Uterus (tissue), 4 donors: ENCODE results near the gene CACNA1F. TPM values are rescaled to one million over a fixed set of nuclear protein-coding genes. Genes with fewer than 3 reads are reported as not detected.

ENCODE experiments used
- DNase-seq, 2 donors: peaks; one replicate each; pipeline ENCODE4 v3.0.0-alpha.2; 2019 to 2020
- H3K27ac ChIP-seq, 2 donors: fragments of 200-600 bp; sonication (generic); 1 replicate in 1 of 2; 2 replicates in 1 of 2; pipeline ENCODE4 v1.5.1; 2016 to 2018
- H3K27me3 ChIP-seq, 2 donors: fragments of 200-600 bp; sonication (generic); one replicate each; pipeline ENCODE4 v1.5.1; 2018 to 2019; ENCODE audit warnings: control low read depth in 1 of 2
- H3K36me3 ChIP-seq, 2 donors: fragments of 200-600 bp; sonication (generic); one replicate each; pipeline ENCODE4 v1.5.1; 2019; ENCODE audit warnings: control low read depth in 1 of 2
- H3K4me1 ChIP-seq, 2 donors: fragments of 200-600 bp; sonication (generic); one replicate each; pipeline ENCODE4 v1.5.1; 2018 to 2019; ENCODE audit warnings: control low read depth in 1 of 2
- H3K4me3 ChIP-seq, 2 donors: fragments of 200-600 bp; sonication (generic); 1 replicate in 1 of 2; 2 replicates in 1 of 2; pipeline ENCODE4 v1.5.1; 2018 to 2019; ENCODE audit warnings: mild to moderate bottlenecking in 1 of 2
- H3K9me3 ChIP-seq, 2 donors: fragments of 200-600 bp; sonication (generic); one replicate each; pipeline ENCODE4 v1.5.1; 2019; ENCODE audit warnings: control low read depth in 1 of 2
- POLR2A ChIP-seq, 2 donors: fragments of 450-650 bp; IDR thresholded peaks; one replicate each; pipeline ENCODE4 v1.6.1; 2016; ENCODE audit warnings: antibody characterized with exemption in 2 of 2, mild to moderate bottlenecking in 1 of 2, moderate library complexity in 1 of 2
- intact Hi-C: fragments of 100-400 bp; cut with DNase I; formaldehyde crosslinking; loops from one replicate; pipeline ENCODE4 v1.15.1; 2023; ENCODE audit warnings: low total_unique reads
- total RNA-seq, 4 donors: library from RNA; depleted of rRNA in 3 of 4; stranded (reverse); fragments of >200 nt in 3 of 4; gene quantifications; one replicate each; pipeline versions ENCODE4 v1.1.0 to v1.2.4, GENCODE V29; 2014 to 2023
- TF ChIP-seq, protein P1 (sequence below), 4 experiments: fragments of 200-600 bp in 2 of 4; fragments of 450-650 bp in 2 of 4; sonication (generic) in 2 of 4; IDR thresholded peaks; one replicate each; pipeline ENCODE4 v1.5.1; 2016 to 2019; ENCODE audit warnings: antibody characterized with exemption in 4 of 4, mild to moderate bottlenecking in 2 of 4, moderate library complexity in 1 of 4
- donor health status: DM: yes; HTN: yes; CAD: no.

Gene CACNA1F
- total RNA-seq, 4 donors from 2014 or later, result 0.07 to 0.98 TPM; not detected in 2

DNA sequence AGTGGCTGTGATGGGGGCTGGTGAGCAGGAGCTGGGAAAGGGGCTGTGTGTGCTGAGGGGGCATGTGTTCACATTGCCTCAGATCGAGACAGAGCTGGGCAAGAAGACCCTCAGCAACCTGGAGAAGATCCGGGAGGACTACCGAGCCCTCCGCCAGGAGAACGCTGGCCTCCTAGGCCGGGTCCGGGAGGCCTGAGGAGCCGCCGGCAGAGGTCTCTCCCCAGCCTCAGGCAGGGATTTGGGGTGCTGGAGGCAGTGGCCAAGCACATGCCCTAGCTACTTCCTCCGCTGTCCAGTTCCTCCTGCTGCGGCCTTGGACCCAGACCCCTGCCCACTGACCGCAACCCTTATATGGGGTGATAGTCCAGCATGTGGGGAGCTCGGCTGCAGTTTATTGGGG, 16.9 kb upstream of the CACNA1F start:
- no peaks in the 10 kb centered on the region for H3K36me3 ChIP-seq

DNA sequence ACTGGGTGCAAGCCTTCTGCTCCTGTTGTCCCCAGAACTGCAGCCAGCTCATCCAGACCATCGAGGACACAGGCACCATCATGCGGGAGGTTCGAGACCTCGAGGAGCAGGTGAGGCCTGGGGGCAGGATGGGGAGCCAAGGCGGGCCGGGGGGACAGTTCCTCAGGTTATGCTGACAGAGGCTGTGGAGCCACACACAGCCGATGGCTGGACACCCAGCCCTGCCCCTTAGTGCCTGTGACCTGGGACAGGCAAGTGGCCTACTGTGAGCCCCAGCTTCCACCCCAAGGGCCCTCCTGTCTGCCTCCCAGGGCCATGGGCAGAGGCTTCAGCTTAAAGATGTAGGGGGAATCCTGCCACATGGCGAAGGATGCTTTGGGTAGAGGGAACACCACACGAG, 16.5 kb upstream of the CACNA1F start:
- Histone ChIP-seq H3K27me3 (no peaks in the 10 kb centered on the region), H3K9me3 (no peaks in the 10 kb centered on the region), H3K36me3 (no peaks in the 10 kb centered on the region), H3K4me1 (no peaks in the 10 kb centered on the region), H3K27ac (no peak overlapping the region), H3K4me3 (no peak overlapping the region)
- DNase-seq, result no peak
- intact Hi-C loops, result no loop called here
- no peak for TF ChIP-seq POLR2A (IDR thresholded peaks at IDR 0.05)
- TF ChIP-seq, protein P1, sequence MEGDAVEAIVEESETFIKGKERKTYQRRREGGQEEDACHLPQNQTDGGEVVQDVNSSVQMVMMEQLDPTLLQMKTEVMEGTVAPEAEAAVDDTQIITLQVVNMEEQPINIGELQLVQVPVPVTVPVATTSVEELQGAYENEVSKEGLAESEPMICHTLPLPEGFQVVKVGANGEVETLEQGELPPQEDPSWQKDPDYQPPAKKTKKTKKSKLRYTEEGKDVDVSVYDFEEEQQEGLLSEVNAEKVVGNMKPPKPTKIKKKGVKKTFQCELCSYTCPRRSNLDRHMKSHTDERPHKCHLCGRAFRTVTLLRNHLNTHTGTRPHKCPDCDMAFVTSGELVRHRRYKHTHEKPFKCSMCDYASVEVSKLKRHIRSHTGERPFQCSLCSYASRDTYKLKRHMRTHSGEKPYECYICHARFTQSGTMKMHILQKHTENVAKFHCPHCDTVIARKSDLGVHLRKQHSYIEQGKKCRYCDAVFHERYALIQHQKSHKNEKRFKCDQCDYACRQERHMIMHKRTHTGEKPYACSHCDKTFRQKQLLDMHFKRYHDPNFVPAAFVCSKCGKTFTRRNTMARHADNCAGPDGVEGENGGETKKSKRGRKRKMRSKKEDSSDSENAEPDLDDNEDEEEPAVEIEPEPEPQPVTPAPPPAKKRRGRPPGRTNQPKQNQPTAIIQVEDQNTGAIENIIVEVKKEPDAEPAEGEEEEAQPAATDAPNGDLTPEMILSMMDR (IDR thresholded peaks at IDR 0.05), result no peak

More for the DNA sequence above, 16.9 kb upstream of the CACNA1F start:
- Histone ChIP-seq H3K27me3 (no peaks in the 10 kb centered on the region), H3K4me3 (no peak overlapping the region), H3K27ac (no peak overlapping the region), H3K4me1 (no peaks in the 10 kb centered on the region), H3K9me3 (no peaks in the 10 kb centered on the region)
- TF ChIP-seq, protein P1 (IDR thresholded peaks at IDR 0.05), result no peak
- no peak for TF ChIP-seq POLR2A (IDR thresholded peaks at IDR 0.05)
- intact Hi-C loops, result no loop called here
- no peak for DNase-seq

DNA sequence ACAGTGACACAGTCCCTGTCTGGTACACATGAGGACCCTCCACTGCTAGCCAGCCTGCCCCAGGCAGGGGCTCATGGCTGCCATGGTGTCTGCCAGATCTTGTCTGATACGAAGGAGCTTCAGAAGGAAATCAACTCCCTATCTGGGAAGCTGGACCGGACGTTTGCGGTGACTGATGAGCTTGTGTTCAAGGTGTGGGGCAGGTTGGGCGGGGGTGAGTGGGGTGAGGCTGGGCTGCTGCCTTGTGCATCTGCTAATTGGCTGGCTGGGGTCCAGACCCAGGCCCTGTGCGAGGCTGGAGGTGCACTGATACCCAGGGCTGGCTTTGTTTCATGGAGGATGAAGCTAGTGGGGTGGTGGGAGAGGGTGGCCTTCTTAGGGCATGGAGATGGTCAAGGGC, 15.9 kb upstream of the CACNA1F start:
- Histone ChIP-seq H3K9me3 (no peaks in the 10 kb centered on the region), H3K4me3 (no peak overlapping the region)
- intact Hi-C loops, result no loop called here

DNA sequence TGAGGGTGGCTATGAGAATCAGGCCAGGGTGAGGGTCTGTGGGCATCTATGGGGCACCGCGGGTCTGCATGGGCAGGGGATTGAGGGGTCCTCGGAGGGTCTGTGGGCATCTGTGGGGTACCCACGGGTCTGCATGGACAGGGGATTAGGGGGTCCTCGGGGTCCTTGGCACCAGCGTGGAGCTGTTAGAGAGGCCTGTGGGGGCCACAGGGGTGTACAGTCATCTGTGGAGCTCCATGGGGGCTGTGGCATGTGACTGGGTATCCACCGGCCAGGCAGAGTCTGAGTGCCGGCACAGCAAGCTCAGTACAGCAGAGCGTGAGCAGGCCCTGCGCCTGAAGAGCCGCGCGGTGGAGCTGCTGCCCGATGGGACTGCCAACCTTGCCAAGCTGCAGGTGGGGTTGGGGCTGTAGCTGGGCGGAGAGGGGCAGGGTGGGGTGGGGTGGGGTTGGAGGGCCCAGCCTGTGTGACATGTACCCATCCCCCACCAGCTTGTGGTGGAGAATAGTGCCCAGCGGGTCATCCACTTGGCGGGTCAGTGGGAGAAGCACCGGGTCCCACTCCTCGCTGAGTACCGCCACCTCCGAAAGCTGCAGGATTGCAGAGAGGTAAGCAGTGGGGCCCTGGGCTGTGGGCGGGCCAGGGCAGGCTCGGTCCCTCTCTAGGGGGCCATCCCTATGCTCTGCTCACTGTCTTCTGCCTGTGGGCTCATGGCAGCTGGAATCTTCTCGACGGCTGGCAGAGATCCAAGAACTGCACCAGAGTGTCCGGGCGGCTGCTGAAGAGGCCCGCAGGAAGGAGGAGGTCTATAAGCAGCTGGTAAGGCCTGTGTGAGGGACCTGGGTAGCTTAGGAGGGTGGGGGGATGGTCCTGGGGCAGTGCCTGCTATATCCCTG, 15.0 kb upstream of the CACNA1F start:
- intact Hi-C loops, result no loop called here
- no peaks in the 10 kb centered on the region for H3K36me3 ChIP-seq
- H3K9me3 ChIP-seq, result no peaks in the 10 kb centered on the region

More for the DNA sequence above, 15.9 kb upstream of the CACNA1F start:
- no peaks in the 10 kb centered on the region for H3K4me1 ChIP-seq
- H3K27me3 ChIP-seq, result no peaks in the 10 kb centered on the region
- no peak for DNase-seq
- no peaks in the 10 kb centered on the region for H3K36me3 ChIP-seq
- TF ChIP-seq, protein P1 (IDR thresholded peaks at IDR 0.05), result no peak
- no peak for TF ChIP-seq POLR2A (IDR thresholded peaks at IDR 0.05)
- H3K27ac ChIP-seq, result no peak overlapping the region

DNA sequence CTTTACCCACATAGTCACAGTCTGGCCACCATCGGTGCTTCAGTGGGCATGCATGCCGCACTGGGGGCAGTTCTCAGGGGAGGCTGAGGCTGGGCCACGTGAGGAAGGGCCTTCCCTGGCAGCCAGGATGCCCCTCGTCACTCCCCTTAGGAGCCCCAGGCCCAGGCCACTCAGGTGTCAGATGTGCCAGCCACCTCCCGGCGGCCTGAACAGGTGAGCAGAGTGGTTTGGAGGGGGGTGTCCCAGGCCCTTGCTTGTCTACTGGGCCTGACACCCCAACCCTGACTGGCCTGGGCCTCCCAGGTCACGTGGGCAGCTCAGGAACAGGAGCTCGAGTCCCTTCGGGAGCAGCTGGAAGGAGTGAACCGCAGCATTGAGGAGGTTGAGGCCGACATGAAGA, 14.2 kb upstream of the CACNA1F start:
- H3K4me1 ChIP-seq, result no peaks in the 10 kb centered on the region
- H3K9me3 ChIP-seq, result no peaks in the 10 kb centered on the region
- intact Hi-C loops, result no loop called here
- H3K27ac ChIP-seq, result no peak overlapping the region
- H3K27me3 ChIP-seq, result no peaks in the 10 kb centered on the region
- H3K4me3 ChIP-seq, result no peak overlapping the region
- H3K36me3 ChIP-seq, result no peaks in the 10 kb centered on the region
- TF ChIP-seq, protein P1 (IDR thresholded peaks at IDR 0.05), result no peak
- no peak for TF ChIP-seq POLR2A (IDR thresholded peaks at IDR 0.05)
- DNase-seq, result no peak

More for the DNA sequence above, 15.0 kb upstream of the CACNA1F start:
- Histone ChIP-seq H3K27ac (no peak overlapping the region), H3K27me3 (no peaks in the 10 kb centered on the region), H3K4me3 (no peak overlapping the region), H3K4me1 (no peaks in the 10 kb centered on the region)
- no peak for TF ChIP-seq POLR2A (IDR thresholded peaks at IDR 0.05)
- TF ChIP-seq, protein P1 (IDR thresholded peaks at IDR 0.05), result no peak
- no peak for DNase-seq
